ENCODE measurements around the gene ZNF423. TPM values are rescaled to one million over a fixed set of nuclear protein-coding genes. Genes with fewer than 3 reads are reported as not detected.

ZNF423 gene
- total RNA-seq, 4 donors from 2014 or later, result 7.0 to 19.7 (median 8.4) TPM

GRCh38 chr16:49779979-49780378 lies 75.9 kb downstream of the ZNF423 start:
- no peak for ATAC-seq
- 66 to 89% methylated on average over 5 of the region's 7 CpGs for WGBS, 2 donors (ENCODE audit: low coverage in 1 of 2)
- H3K27me3 ChIP-seq, result no peaks in the 10 kb centered on the region
- H3K9me3 ChIP-seq, result no peaks in the 10 kb centered on the region
- H3K36me3 ChIP-seq, result no peaks in the 10 kb centered on the region
- TF ChIP-seq CTCF (IDR thresholded peaks at IDR 0.05) (no peak), EP300 (IDR thresholded peaks at IDR 0.05) (no peak), POLR2A (IDR thresholded peaks at IDR 0.05) (no peak), POLR2AphosphoS5 (IDR thresholded peaks at IDR 0.05) (no peak)
- H3K27ac ChIP-seq, result no peak overlapping the region
- H3K4me3 ChIP-seq, result no peak overlapping the region
- H3K4me1 ChIP-seq, result peaks cover 0 to 18% (median 0%) of the 10 kb centered on the region in 3 donors

DNA sequence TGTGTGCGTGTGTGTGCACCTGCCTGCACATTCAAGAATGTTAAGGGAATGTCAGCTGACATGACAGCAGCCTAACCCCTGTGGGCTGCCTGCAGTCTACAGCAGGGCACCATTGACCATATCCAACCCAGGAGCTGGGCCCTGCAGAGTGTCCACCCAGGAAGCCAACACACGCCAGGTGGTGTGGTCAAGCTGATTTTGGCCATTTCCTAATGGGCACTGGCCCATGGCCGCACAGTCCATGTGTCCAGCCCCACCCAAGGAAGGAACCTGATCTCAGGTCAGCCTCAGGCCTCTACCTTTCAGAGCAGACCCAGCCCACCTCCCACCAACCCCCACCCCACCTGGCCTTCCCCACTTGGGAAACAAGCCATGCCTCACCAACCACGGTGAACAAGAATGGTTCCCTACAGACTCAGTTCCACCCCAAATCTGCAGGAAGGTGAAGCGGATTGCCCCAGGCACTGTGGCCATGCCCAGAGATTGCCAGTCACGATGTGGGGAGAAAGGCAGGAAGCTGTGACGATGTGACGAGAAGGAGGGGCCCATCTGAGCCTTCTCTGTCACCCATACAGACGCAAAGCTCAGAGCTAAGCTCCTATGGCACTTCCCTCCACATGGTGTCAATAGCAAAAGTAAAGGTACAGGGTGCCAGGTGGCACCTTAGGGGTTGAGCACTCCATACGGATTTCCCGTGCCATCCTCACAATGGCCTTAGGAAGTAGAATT lies 77.5 kb downstream of the ZNF423 start:
- no peak for ATAC-seq
- H3K36me3 ChIP-seq, result no peaks in the 10 kb centered on the region
- peaks cover 0 to 33% (median 0%) of the 10 kb centered on the region in 3 donors for H3K4me1 ChIP-seq
- no peaks in the 10 kb centered on the region for H3K9me3 ChIP-seq
- 91 to 100% methylated on average over 6 to 7 of the region's 11 CpGs for WGBS, 2 donors (ENCODE audit: low coverage in 1 of 2)
- no peak overlapping the region for H3K27ac ChIP-seq
- H3K4me3 ChIP-seq, result no peak overlapping the region
- no peaks in the 10 kb centered on the region for H3K27me3 ChIP-seq
- TF ChIP-seq CTCF (IDR thresholded peaks at IDR 0.05) (no peak), POLR2A (IDR thresholded peaks at IDR 0.05) (no peak), POLR2AphosphoS5 (IDR thresholded peaks at IDR 0.05) (no peak), EP300 (IDR thresholded peaks at IDR 0.05) (no peak)

- ATAC-seq, result no peak
- no peak overlapping the region for H3K27ac ChIP-seq
Measured at GRCh38 chr16:49776734-49777133, 79.2 kb downstream of the ZNF423 start.

GRCh38 chr16:49776085-49776595 lies 79.8 kb downstream of the ZNF423 start:
- peaks cover 0 to 33% (median 0%) of the 10 kb centered on the region in 3 donors for H3K4me1 ChIP-seq
- no peak overlapping the region for H3K27ac ChIP-seq
- TF ChIP-seq POLR2A (IDR thresholded peaks at IDR 0.05) (no peak), EP300 (IDR thresholded peaks at IDR 0.05) (no peak), POLR2AphosphoS5 (IDR thresholded peaks at IDR 0.05) (no peak), CTCF (IDR thresholded peaks at IDR 0.05) (no peak)
- no peaks in the 10 kb centered on the region for H3K9me3 ChIP-seq
- no peaks in the 10 kb centered on the region for H3K36me3 ChIP-seq
- WGBS, 2 donors (ENCODE audit: low coverage in 1 of 2), result 37% methylated on average over 4 of the region's 16 CpGs; no CpG with 5 or more reads in 1 of the 2 donors
- H3K4me3 ChIP-seq, result no peak overlapping the region
- no peaks in the 10 kb centered on the region for H3K27me3 ChIP-seq
- ATAC-seq, result peak; percentile 73

More at GRCh38 chr16:49776734-49777133, 79.2 kb downstream of the ZNF423 start:
- Histone ChIP-seq H3K9me3 (no peaks in the 10 kb centered on the region), H3K27me3 (no peaks in the 10 kb centered on the region), H3K4me1 (peaks cover 0 to 33% (median 0%) of the 10 kb centered on the region in 3 donors), H3K4me3 (no peak overlapping the region), H3K36me3 (no peaks in the 10 kb centered on the region)
- WGBS, 2 donors (ENCODE audit: low coverage in 1 of 2), result 80% methylated on average over 2 of the region's 4 CpGs; no CpG with 5 or more reads in 1 of the 2 donors
- TF ChIP-seq POLR2A (IDR thresholded peaks at IDR 0.05) (no peak), EP300 (IDR thresholded peaks at IDR 0.05) (no peak), CTCF (IDR thresholded peaks at IDR 0.05) (no peak), POLR2AphosphoS5 (IDR thresholded peaks at IDR 0.05) (no peak)

DNA sequence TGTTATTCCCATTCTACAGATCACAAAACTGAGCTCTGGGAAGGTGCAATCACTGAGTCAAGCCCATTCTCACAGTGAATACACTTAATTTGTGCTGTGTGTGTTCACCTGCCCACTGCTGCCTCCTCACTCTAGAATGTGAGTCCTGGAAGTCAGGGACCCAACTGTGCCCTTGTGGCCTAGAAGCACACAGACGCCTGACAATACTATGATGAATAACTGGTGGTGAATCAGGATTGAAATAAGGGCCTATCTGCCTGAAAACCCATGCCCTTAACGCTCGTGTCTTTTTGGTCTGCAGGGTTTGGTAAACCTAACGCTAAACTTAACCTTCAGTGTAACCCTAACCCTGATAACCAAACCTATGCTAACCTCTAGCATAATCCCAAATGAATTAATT lies 80.3 kb downstream of the ZNF423 start:
- H3K36me3 ChIP-seq, result no peaks in the 10 kb centered on the region
- no peaks in the 10 kb centered on the region for H3K9me3 ChIP-seq
- H3K4me3 ChIP-seq, result no peak overlapping the region
- H3K27me3 ChIP-seq, result no peaks in the 10 kb centered on the region
- 72 to 83% methylated on average over 1 to 3 of the region's 4 CpGs for WGBS, 2 donors (ENCODE audit: low coverage in 1 of 2)
- TF ChIP-seq POLR2A (IDR thresholded peaks at IDR 0.05) (no peak), POLR2AphosphoS5 (IDR thresholded peaks at IDR 0.05) (no peak), CTCF (IDR thresholded peaks at IDR 0.05) (no peak), EP300 (IDR thresholded peaks at IDR 0.05) (no peak)
- H3K4me1 ChIP-seq, result peaks cover 0 to 33% (median 0%) of the 10 kb centered on the region in 3 donors
- ATAC-seq, result no peak
- H3K27ac ChIP-seq, result peak overlapping the region in 2 of 4 donors; percentile 13 to 27
